H9 (cell line): ENCODE data around the gene CPD. TPM values are rescaled to one million over a fixed set of nuclear protein-coding genes. Genes with fewer than 3 reads are reported as not detected.

ENCODE experiments used
- DNase-seq: peaks from one replicate; pipeline ENCODE4 v3.0.0-alpha.2; 2017
- H2AFZ ChIP-seq: one replicate; pipeline ENCODE4 v1.6.1; 2013; ENCODE audit warnings: mild to moderate bottlenecking, low read length, control low read depth, moderate library complexity
- H2AK5ac ChIP-seq: 2 replicates; pipeline ENCODE4 v1.6.1; 2013; ENCODE audit warnings: low read length, control low read depth, mixed read lengths; ENCODE audit not compliant: insufficient read length
- H2BK120ac ChIP-seq: one replicate; pipeline ENCODE4 v1.6.1; 2013; ENCODE audit warnings: low read depth, mild to moderate bottlenecking, low read length, control low read depth, inconsistent platforms; ENCODE audit not compliant: poor library complexity, severe bottlenecking
- H2BK12ac ChIP-seq: 2 replicates; pipeline ENCODE4 v1.6.1; 2013; ENCODE audit warnings: low read length, control low read depth, mixed read lengths, low read depth; ENCODE audit not compliant: insufficient read length
- H2BK15ac ChIP-seq: 2 replicates; pipeline ENCODE4 v1.6.1; 2013; ENCODE audit warnings: low read depth, low read length, control low read depth
- H2BK20ac ChIP-seq: one replicate; pipeline ENCODE4 v1.6.1; 2013; ENCODE audit warnings: low read depth, mild to moderate bottlenecking, low read length, control low read depth, inconsistent platforms; ENCODE audit not compliant: poor library complexity, severe bottlenecking
- H2BK5ac ChIP-seq: 2 replicates; pipeline ENCODE4 v1.6.1; 2013; ENCODE audit warnings: low read length, control low read depth, mixed read lengths; ENCODE audit not compliant: insufficient read length
- H3K14ac ChIP-seq: 2 replicates; pipeline ENCODE4 v1.6.1; 2013; ENCODE audit warnings: low read length, control low read depth; ENCODE audit not compliant: insufficient read depth
- H3K18ac ChIP-seq: 2 replicates; pipeline ENCODE4 v1.6.1; 2013; ENCODE audit warnings: low read depth, mild to moderate bottlenecking, mixed read lengths, low read length, control low read depth; ENCODE audit not compliant: insufficient read length
- H3K23ac ChIP-seq: 2 replicates; pipeline ENCODE4 v1.6.1; 2013; ENCODE audit warnings: low read length, control low read depth, mixed read lengths, low read depth; ENCODE audit not compliant: insufficient read length
- H3K23me2 ChIP-seq: 2 replicates; pipeline ENCODE4 v1.6.1; 2013; ENCODE audit warnings: low read depth, mild to moderate bottlenecking, mixed read lengths, low read length, control low read depth; ENCODE audit not compliant: insufficient read length, poor library complexity, severe bottlenecking
- H3K27ac ChIP-seq: 2 replicates; pipeline ENCODE4 v1.5.1; 2013; ENCODE audit warnings: low read length, control low read depth, mixed read lengths, low read depth; ENCODE audit not compliant: insufficient read length
- H3K27me3 ChIP-seq: 2 replicates; pipeline ENCODE4 v1.6.1; 2013; ENCODE audit warnings: low read length, control low read depth, inconsistent platforms; ENCODE audit not compliant: insufficient read depth
- H3K4ac ChIP-seq: 2 replicates; pipeline ENCODE4 v1.6.1; 2013; ENCODE audit warnings: low read depth, mild to moderate bottlenecking, control low read depth, inconsistent platforms, low read length, moderate library complexity
- H3K4me1 ChIP-seq: 2 replicates; pipeline ENCODE4 v1.6.1; 2013; ENCODE audit warnings: low read length, control low read depth, inconsistent platforms; ENCODE audit not compliant: insufficient read depth
- H3K4me2 ChIP-seq: 2 replicates; pipeline ENCODE4 v1.6.1; 2013; ENCODE audit warnings: low read length, control low read depth, mixed read lengths; ENCODE audit not compliant: insufficient read length, insufficient read depth
- H3K56ac ChIP-seq: 2 replicates; pipeline ENCODE4 v1.6.1; 2013; ENCODE audit warnings: low read depth, mild to moderate bottlenecking, mixed read lengths, low read length, control low read depth; ENCODE audit not compliant: insufficient read length
- H3K79me1 ChIP-seq: 2 replicates; pipeline ENCODE4 v1.6.1; 2013; ENCODE audit warnings: low read depth, mild to moderate bottlenecking, moderate library complexity, low read length, control low read depth, inconsistent platforms; ENCODE audit not compliant: insufficient read depth, poor library complexity, severe bottlenecking
- H3K79me2 ChIP-seq: 2 replicates; pipeline ENCODE4 v1.6.1; 2013; ENCODE audit warnings: low read length, control low read depth, inconsistent platforms; ENCODE audit not compliant: insufficient read depth
- H3K9ac ChIP-seq: 2 replicates; pipeline ENCODE4 v1.6.1; 2013; ENCODE audit warnings: low read length, control low read depth, mixed read lengths; ENCODE audit not compliant: insufficient read length; ENCODE audit errors: extremely low read depth
- H3K9me3 ChIP-seq: one replicate; pipeline ENCODE4 v1.6.1; 2013; ENCODE audit warnings: low read depth, low read length, inconsistent platforms; ENCODE audit not compliant: control insufficient read depth
- H3T11ph ChIP-seq: one replicate; pipeline ENCODE4 v1.6.1; 2013; ENCODE audit warnings: mild to moderate bottlenecking, low read length, control low read depth, inconsistent platforms
- H4K20me1 ChIP-seq: one replicate; pipeline ENCODE4 v1.6.1; 2013; ENCODE audit not compliant: control insufficient read depth, insufficient read length, insufficient read depth
- H4K5ac ChIP-seq: 2 replicates; pipeline ENCODE4 v1.6.1; 2013; ENCODE audit warnings: low read depth, mild to moderate bottlenecking, mixed read lengths, low read length, control low read depth; ENCODE audit not compliant: insufficient read length
- H4K8ac ChIP-seq: replicated peaks from 2 replicates; pipeline ENCODE4 v1.6.1; 2013; ENCODE audit warnings: low read length, control low read depth, mixed read lengths, low read depth; ENCODE audit not compliant: insufficient read length
- H4K91ac ChIP-seq: 2 replicates; pipeline ENCODE4 v1.6.1; 2013; ENCODE audit warnings: low read depth, mild to moderate bottlenecking, moderate library complexity, mixed read lengths, low read length, control low read depth; ENCODE audit not compliant: insufficient read length
- H3K27ac Mint-ChIP-seq, 3 experiments: 2 replicates in 2 of 3; 3 replicates in 1 of 3; pipeline ENCODE4 v1.8.0; 2020 to 2021; ENCODE audit warnings: mixed read lengths in 3 of 3, mild to moderate bottlenecking in 1 of 3, moderate library complexity in 1 of 3
- H3K27me3 Mint-ChIP-seq: 2 replicates; pipeline ENCODE4 v1.8.0; 2021; ENCODE audit warnings: low read depth, mild to moderate bottlenecking, moderate library complexity, mixed read lengths
- H3K36me3 Mint-ChIP-seq, 3 experiments: 2 replicates in 2 of 3; 3 replicates in 1 of 3; pipeline ENCODE4 v1.8.0; 2020 to 2021; ENCODE audit warnings: low read depth in 3 of 3, mixed read lengths in 3 of 3; ENCODE audit not compliant: insufficient read depth in 1 of 3
- H3K4me1 Mint-ChIP-seq, 2 experiments: 2 replicates each; pipeline ENCODE4 v1.8.0; 2020; ENCODE audit warnings: mixed read lengths in 2 of 2
- H3K4me3 Mint-ChIP-seq, 2 experiments: 2 replicates in 1 of 2; 3 replicates in 1 of 2; pipeline ENCODE4 v1.8.0; 2020 to 2021; ENCODE audit warnings: mild to moderate bottlenecking in 2 of 2, mixed read lengths in 2 of 2, moderate library complexity in 1 of 2
- H3K9me3 Mint-ChIP-seq, 2 experiments: 2 replicates in 1 of 2; 3 replicates in 1 of 2; pipeline ENCODE4 v1.8.0; 2020; ENCODE audit warnings: mild to moderate bottlenecking in 2 of 2, mixed read lengths in 2 of 2, moderate library complexity in 1 of 2
- total RNA-seq: library from RNA; stranded (reverse); gene quantifications from 2 replicates; pipeline ENCODE4 v1.2.1, GENCODE V29; 2021
- TF ChIP-seq, protein P1 (sequence below): fragments of 200-600 bp; sonication (generic); conservative IDR thresholded peaks from 3 replicates; pipeline ENCODE4 v1.8.0; 2021; ENCODE audit warnings: antibody characterized with exemption, mild to moderate bottlenecking

CPD gene
- total RNA-seq, 1 experiment from 2014 or later = 47.0 TPM

- no peaks in the 10 kb centered on the region for H3K23me2 ChIP-seq
- H2BK15ac ChIP-seq = no peak overlapping the region
- TF ChIP-seq, protein P1, sequence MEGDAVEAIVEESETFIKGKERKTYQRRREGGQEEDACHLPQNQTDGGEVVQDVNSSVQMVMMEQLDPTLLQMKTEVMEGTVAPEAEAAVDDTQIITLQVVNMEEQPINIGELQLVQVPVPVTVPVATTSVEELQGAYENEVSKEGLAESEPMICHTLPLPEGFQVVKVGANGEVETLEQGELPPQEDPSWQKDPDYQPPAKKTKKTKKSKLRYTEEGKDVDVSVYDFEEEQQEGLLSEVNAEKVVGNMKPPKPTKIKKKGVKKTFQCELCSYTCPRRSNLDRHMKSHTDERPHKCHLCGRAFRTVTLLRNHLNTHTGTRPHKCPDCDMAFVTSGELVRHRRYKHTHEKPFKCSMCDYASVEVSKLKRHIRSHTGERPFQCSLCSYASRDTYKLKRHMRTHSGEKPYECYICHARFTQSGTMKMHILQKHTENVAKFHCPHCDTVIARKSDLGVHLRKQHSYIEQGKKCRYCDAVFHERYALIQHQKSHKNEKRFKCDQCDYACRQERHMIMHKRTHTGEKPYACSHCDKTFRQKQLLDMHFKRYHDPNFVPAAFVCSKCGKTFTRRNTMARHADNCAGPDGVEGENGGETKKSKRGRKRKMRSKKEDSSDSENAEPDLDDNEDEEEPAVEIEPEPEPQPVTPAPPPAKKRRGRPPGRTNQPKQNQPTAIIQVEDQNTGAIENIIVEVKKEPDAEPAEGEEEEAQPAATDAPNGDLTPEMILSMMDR = no peak
- no peak overlapping the region for H2BK120ac ChIP-seq
- no peak overlapping the region for H4K8ac ChIP-seq
- H2BK5ac ChIP-seq = no peak overlapping the region
- no peak overlapping the region for H3K27ac ChIP-seq
- no peak overlapping the region for H3K4me2 ChIP-seq
- no peak overlapping the region for H3K56ac ChIP-seq
- H3K9me3 ChIP-seq = no peaks in the 10 kb centered on the region
- H2AFZ ChIP-seq = no peak overlapping the region
- H2BK12ac ChIP-seq = no peak overlapping the region
- H3K27me3 Mint-ChIP-seq = no peaks in the 10 kb centered on the region
- H3T11ph ChIP-seq = no peak overlapping the region
- no peak for DNase-seq
- no peak overlapping the region for H3K23ac ChIP-seq
- no peaks in the 10 kb centered on the region for H3K4me1 ChIP-seq
- H3K27me3 ChIP-seq = no peaks in the 10 kb centered on the region
- no peak overlapping the region for H3K4ac ChIP-seq
- no peak overlapping the region for H3K27ac Mint-ChIP-seq
- H3K4me1 Mint-ChIP-seq = peaks cover 5 to 7% of the 10 kb centered on the region in 2 experiments
- H3K36me3 Mint-ChIP-seq = peaks cover 0 to 6% (median 2%) of the 10 kb centered on the region in 3 experiments; a peak in 3 of 7 replicates
- no peaks in the 10 kb centered on the region for H3K79me1 ChIP-seq
- H3K9ac ChIP-seq = no peak overlapping the region
- no peak overlapping the region for H3K14ac ChIP-seq
- no peak overlapping the region for H3K4me3 Mint-ChIP-seq
- H2AK5ac ChIP-seq = no peak overlapping the region
- no peak overlapping the region for H3K18ac ChIP-seq
- no peak overlapping the region for H4K5ac ChIP-seq
- no peaks in the 10 kb centered on the region for H3K79me2 ChIP-seq
- no peaks in the 10 kb centered on the region for H4K20me1 ChIP-seq
- no peak overlapping the region for H2BK20ac ChIP-seq
- no peak overlapping the region for H4K91ac ChIP-seq
- peaks cover 4 to 11% of the 10 kb centered on the region in 2 experiments; a peak in 4 of 5 replicates for H3K9me3 Mint-ChIP-seq
These were observed 21.3 kb upstream of the CPD start for GRCh38 chr17:30357476-30357875.
